Measurements from ENCODE around the gene ADCY6.

- TF ChIP-seq CTCF (conservative IDR thresholded peaks at IDR 0.05; ENCODE audit: low read depth, low read length) (no peak), ELK1 (IDR thresholded peaks at IDR 0.05; ENCODE audit: borderline replicate concordance, low read depth, low read length) (no peak), POLR2A (IDR thresholded peaks at IDR 0.05; ENCODE audit: low read depth, low read length) (no peak)
These were observed 19.1 kb upstream of the ADCY6 start for GRCh38 chr12:48807981-48808380.

Measured in IMR-90 (cell line).